ENCODE results near the gene VTA1. TPM values are rescaled to one million over a fixed set of nuclear protein-coding genes. Genes with fewer than 3 reads are reported as not detected.

Gene VTA1
- total and polyA plus RNA-seq, 2 of the 13 experiments (the other 11 are each of a cell fraction or from before 2014, with no cell fraction given): 70.7 to 89.1 TPM

- TF ChIP-seq THAP9 (CRISPR knock-in tag; IDR thresholded peaks at IDR 0.05; ENCODE audit: borderline replicate concordance) (peak; percentile 86; the same call in 1 of the 2 replicates), PBX3 (CRISPR knock-in tag; IDR thresholded peaks at IDR 0.05; ENCODE audit: borderline replicate concordance) (0 out of 2 replicates have a peak, but pooled peaks have one; percentile 65), MEIS2 (CRISPR knock-in tag; IDR thresholded peaks at IDR 0.05) (0 out of 2 replicates have a peak, but pooled peaks have one; percentile 64), ZNF646 (CRISPR knock-in tag; IDR thresholded peaks at IDR 0.05) (0 out of 2 replicates have a peak, but pooled peaks have one; percentile 51), TAF1 (CRISPR knock-in tag; IDR thresholded peaks at IDR 0.05) (0 out of 2 replicates have a peak, but pooled peaks have one; percentile 27), ZNF788 (CRISPR knock-in tag; IDR thresholded peaks at IDR 0.05; ENCODE audit: borderline replicate concordance) (peak; percentile 78; the same call in 1 of the 2 replicates), IRF9 (CRISPR knock-in tag; IDR thresholded peaks at IDR 0.05; ENCODE audit: borderline replicate concordance) (peak; percentile 97; the same call in 1 of the 2 replicates), PAXIP1 (CRISPR knock-in tag; conservative IDR thresholded peaks at IDR 0.05) (peak; percentile 73), ZNF598 (CRISPR knock-in tag; IDR thresholded peaks at IDR 0.05; ENCODE audit: borderline replicate concordance) (peak; percentile 64; the same call in 1 of the 2 replicates)
Observed at GRCh38 chr6:142232206-142233044, 85.4 kb downstream of the VTA1 start (continued).

All from HepG2 (cell line).